VCaP (cell line): ENCODE measurements around the gene TIMP2.
A peak's percentile ranks its signal among the peaks of the same experiment; 100 is the strongest.

Experiments
- H3K27ac ChIP-seq: fragments of 450-650 bp; 2 replicates; pipeline ENCODE4 v1.5.1; 2017
- TF ChIP-seq, protein P1 (sequence below): fragments of 450-650 bp; conservative IDR thresholded peaks from 2 replicates; pipeline ENCODE4 v1.5.1; 2017; ENCODE audit warnings: mild to moderate bottlenecking, moderate library complexity

Gene TIMP2

DNA sequence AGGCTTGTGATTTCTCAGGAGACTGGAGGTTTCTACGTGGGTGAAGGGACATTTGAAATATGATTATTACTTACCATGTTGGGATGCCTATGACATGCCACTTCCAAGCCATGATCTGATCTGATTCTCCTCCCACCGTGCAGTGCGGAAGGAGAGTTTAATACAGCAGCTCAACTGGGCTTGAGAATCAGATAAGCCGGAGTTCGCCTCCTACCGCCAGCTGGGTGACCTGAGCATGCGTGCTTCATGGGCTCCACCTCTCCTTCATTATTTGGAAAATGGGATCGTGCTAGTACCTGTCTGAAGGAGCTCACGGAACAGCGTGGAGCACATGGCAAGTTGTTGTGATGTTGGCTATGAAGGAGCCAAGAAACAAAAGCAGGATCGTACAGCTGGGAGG is 12.4 kb upstream of the TIMP2 start:
- TF ChIP-seq, protein P1, sequence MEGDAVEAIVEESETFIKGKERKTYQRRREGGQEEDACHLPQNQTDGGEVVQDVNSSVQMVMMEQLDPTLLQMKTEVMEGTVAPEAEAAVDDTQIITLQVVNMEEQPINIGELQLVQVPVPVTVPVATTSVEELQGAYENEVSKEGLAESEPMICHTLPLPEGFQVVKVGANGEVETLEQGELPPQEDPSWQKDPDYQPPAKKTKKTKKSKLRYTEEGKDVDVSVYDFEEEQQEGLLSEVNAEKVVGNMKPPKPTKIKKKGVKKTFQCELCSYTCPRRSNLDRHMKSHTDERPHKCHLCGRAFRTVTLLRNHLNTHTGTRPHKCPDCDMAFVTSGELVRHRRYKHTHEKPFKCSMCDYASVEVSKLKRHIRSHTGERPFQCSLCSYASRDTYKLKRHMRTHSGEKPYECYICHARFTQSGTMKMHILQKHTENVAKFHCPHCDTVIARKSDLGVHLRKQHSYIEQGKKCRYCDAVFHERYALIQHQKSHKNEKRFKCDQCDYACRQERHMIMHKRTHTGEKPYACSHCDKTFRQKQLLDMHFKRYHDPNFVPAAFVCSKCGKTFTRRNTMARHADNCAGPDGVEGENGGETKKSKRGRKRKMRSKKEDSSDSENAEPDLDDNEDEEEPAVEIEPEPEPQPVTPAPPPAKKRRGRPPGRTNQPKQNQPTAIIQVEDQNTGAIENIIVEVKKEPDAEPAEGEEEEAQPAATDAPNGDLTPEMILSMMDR: no peak
- H3K27ac ChIP-seq: no peak overlapping the region

GRCh38 chr17:78935419-78936323 is 10.5 kb upstream of the TIMP2 start:
- peak overlapping the region; percentile 85 for H3K27ac ChIP-seq
- TF ChIP-seq, protein P1: no peak

- TF ChIP-seq, protein P1: no peak
- H3K27ac ChIP-seq: peak overlapping the region; percentile 85
Measured at GRCh38 chr17:78934681-78935418, 9.7 kb upstream of the TIMP2 start.

DNA sequence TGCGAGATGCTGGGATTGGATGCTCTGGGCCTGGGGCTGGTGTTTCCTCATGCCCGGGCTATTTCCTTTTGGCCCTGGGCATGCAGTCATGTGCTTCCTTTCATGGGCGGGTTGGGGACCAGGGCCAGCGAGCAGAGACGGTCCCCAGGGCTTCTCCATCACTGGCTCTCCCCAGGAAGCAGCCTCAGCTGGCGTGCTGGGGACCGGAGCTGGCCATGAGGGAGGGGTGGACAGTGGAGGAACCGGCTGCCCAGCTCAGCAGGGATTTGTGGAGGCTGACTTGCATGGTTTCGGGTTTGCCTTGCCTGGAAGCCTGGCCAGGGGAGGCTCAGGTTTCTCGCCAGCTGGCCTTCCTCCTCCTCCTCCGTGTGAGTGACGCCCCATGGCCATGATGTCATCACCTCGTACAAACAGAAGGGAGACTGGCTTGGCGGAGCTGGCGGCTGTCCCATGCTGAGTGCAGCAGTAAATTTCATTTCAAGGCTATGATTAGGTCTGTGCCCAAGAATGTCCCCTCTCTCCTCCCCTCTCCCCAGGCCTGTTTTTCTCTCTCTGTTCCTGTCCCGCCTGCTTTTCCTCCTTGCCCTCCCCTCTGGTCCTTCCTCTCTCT is 8.9 kb upstream of the TIMP2 start:
- TF ChIP-seq, protein P1: no peak
- H3K27ac ChIP-seq: peak overlapping the region; percentile 85

DNA sequence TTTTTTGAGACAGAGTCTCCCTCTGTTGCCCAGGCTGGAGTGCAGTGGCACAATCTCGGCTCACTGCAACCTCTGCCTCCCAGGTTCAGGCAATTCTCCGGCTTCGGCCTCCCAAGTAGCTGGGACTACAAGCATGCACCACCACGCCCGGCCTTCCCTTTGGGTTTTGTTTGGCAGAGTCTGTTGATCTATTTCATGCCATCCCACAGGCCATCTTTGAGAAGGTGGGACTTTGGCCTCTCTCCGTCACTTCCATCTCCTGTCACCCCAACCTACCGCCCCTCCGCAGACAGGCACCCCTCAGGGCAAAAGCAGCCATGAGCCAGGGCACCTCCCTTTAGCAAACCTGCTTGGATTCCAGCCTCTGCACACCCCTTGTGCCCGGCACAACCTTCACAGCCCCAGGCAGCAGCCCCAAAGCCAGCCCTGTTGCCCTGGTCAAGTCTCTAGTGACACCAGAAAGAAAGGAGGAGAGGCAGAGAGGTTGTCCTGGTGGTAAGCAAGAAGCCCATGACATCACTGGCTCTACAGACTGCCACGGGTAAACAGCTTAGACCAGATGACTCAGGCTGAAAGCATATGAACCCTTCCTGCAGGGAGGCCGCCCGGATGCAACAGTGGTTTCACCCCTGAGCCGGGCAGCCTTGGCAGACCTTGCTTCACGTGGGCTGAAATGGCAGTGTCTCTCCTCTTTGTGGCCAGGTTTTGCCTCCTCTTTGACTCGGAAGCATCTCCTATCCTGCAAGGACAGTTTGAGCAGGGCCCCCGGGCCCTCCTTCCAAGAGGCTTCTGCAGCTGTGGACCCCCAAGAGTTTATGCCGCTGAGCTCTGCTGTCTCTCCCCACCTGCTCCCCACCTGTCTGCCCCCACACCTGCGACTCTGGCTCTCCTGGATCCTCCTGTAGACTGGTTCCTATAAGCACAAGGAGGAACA is 8.1 kb upstream of the TIMP2 start:
- TF ChIP-seq, protein P1: no peak
- peak overlapping the region; percentile 85 for H3K27ac ChIP-seq

GRCh38 chr17:78929908-78930775 is 5.0 kb upstream of the TIMP2 start:
- TF ChIP-seq, protein P1: no peak
- H3K27ac ChIP-seq: no peak overlapping the region
